Colonic mucosa (tissue), 4 donors: ENCODE results near the gene CYP4F3. TPM values are rescaled to one million over a fixed set of nuclear protein-coding genes. Genes with fewer than 3 reads are reported as not detected.
"Not testable (repeated sequence)": the region's sequence is repeated elsewhere in the genome, so short reads cannot be mapped to it uniquely, and the experiment has no call there.

Experiments
- DNase-seq: peaks from one replicate; pipeline ENCODE4 v3.0.0-alpha.2; 2020
- H3K27ac ChIP-seq: fragments of 200-600 bp; one replicate; pipeline ENCODE4 v1.8.0; 2021
- H3K27me3 ChIP-seq: fragments of 200-600 bp; one replicate; pipeline ENCODE4 v1.8.0; 2021
- H3K36me3 ChIP-seq: fragments of 200-600 bp; one replicate; pipeline ENCODE4 v1.8.0; 2021
- H3K4me1 ChIP-seq: fragments of 200-600 bp; one replicate; pipeline ENCODE4 v1.8.0; 2021; ENCODE audit warnings: mild to moderate bottlenecking
- H3K4me3 ChIP-seq: fragments of 200-600 bp; one replicate; pipeline ENCODE4 v1.8.0; 2021
- H3K9ac ChIP-seq, 2 donors: one replicate each; pipeline ENCODE4 v1.7.0; 2013; ENCODE audit warnings: control low read depth in 2 of 2, low read depth in 2 of 2, low read length in 2 of 2
- H3K9me3 ChIP-seq: fragments of 200-600 bp; one replicate; pipeline ENCODE4 v1.8.0; 2021
- intact Hi-C: fragments of 100-400 bp; cut with DNase I; formaldehyde crosslinking; loops from one replicate; pipeline ENCODE4 v1.14.1; 2022
- total RNA-seq, 2 donors: library from RNA; stranded (reverse); fragmentation: NEBNext Ultra II Directional in 1 of 2; extraction: Animal tissue kit (Norgen Biotek cat#: 25700) in 1 of 2; gene quantifications; one replicate each; pipeline ENCODE4 v1.2.1, GENCODE V29; 2021
- TF ChIP-seq, protein P1 (sequence below): fragments of 200-600 bp; IDR thresholded peaks from one replicate; pipeline ENCODE4 v1.8.0; 2022; ENCODE audit warnings: antibody characterized with exemption, mild to moderate bottlenecking
- donor health status: healthy.
- donor health status: DM: no; HTN: no; CAD: no.
- donor health status: DM: no; HTN: no; CAD: no.

Gene CYP4F3
- total RNA-seq, 2 donors from 2014 or later: 7.8 to 8.3 TPM

DNA sequence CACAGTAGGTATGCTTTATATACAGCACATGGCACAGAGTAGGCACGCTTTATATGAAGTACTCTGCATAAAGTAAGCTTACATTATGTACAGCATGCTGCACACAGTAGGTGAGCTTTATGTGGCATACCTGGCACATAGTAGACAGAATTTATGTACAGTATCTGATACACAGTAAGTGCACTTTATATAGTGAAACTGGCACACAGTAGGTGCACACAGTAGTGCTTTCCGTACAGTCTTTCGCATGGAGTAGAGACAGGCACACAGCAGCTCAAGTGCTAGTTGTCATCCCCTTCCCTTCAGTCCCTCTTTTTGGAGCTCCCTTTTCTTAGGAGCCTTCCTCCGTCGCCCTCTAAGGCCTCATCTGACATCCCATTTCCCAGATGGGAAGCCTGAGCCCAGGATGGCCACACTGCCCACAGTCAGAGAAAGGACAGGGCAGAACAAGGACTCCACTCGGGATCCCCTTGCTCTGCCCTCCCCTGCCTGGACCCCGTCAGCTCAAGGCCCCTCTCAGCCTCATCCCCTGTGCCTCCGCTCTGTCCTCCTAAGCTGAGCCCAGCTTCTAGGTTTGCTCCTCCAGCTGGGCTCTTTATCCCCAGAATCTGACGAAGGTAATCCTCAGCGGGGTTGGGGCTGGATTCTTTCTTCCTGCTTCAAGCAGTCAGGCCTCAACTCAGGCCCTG, 31.3 kb downstream of the CYP4F3 start:
- intact Hi-C loops: no loop called here
- Histone ChIP-seq H3K4me1 (peaks cover 3% of the 10 kb centered on the region), H3K4me3 (no peak overlapping the region), H3K36me3 (no peaks in the 10 kb centered on the region), H3K9ac (peak overlapping the region; percentile 60 to 71), H3K9me3 (no peaks in the 10 kb centered on the region), H3K27me3 (no peaks in the 10 kb centered on the region), H3K27ac (peak overlapping the region; percentile 81)
- no peak for DNase-seq
- TF ChIP-seq, protein P1, sequence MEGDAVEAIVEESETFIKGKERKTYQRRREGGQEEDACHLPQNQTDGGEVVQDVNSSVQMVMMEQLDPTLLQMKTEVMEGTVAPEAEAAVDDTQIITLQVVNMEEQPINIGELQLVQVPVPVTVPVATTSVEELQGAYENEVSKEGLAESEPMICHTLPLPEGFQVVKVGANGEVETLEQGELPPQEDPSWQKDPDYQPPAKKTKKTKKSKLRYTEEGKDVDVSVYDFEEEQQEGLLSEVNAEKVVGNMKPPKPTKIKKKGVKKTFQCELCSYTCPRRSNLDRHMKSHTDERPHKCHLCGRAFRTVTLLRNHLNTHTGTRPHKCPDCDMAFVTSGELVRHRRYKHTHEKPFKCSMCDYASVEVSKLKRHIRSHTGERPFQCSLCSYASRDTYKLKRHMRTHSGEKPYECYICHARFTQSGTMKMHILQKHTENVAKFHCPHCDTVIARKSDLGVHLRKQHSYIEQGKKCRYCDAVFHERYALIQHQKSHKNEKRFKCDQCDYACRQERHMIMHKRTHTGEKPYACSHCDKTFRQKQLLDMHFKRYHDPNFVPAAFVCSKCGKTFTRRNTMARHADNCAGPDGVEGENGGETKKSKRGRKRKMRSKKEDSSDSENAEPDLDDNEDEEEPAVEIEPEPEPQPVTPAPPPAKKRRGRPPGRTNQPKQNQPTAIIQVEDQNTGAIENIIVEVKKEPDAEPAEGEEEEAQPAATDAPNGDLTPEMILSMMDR: no peak

DNA sequence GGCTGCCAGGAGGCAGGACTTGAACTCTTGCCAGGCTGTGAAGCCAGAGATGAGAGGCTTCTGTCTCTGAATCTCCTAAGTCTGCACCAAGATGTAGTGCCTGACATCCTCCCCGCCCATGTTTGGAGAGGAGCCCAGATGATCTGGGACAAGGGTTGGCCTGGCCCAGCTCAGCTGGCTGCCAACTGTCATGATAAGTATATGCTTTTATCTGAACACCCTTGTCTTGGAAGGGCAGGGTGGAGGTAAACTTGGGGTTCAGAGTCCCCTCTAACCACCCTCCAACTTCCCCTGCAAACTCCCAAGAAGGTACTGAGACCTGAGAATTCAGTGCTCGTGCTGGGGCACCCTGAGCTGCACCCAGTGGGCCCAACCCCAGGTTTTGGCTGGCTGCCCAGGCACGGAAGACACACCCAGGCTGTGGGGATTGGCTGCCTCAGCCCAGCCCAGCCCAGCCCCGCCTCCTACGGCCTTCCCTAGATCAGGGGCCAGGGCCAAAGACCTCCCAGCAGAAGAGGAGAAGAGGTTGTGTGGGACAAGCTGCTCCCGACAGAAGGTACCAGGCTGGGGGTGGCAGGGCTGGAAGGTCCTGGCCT, 32.0 kb downstream of the CYP4F3 start, which contains the start of gene CYP4F12:
Gene CYP4F12 (plus strand): TSS at position 508 of the 596 bp plus-strand sequence. CDS start 443 bp downstream, outside the sequence.
- H3K27me3 ChIP-seq: no peaks in the 10 kb centered on the region
- DNase-seq: peak; percentile 97
- peak within 1 kb of the TSS; percentile 60 to 71 for H3K9ac ChIP-seq

DNA sequence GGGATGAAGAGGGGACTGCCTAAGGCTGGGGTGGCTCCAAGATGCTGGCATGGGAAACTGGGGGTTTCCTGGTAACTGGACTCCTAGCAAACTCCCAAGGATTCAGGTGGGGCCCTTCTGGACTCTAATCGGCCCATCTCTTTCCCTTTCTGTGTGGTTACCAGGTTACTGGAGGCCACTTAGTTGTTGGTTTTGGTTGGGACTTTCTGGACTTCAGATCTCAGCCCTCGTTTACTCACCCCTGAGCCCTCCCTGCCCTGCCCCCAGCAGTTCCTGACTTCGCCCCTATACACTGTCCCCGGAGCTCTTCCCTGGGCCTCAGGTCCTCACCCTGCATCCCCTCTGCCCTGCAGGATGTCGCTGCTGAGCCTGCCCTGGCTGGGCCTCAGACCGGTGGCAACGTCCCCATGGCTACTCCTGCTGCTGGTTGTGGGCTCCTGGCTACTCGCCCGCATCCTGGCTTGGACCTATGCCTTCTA, 32.5 kb downstream of the CYP4F3 start:
- Histone ChIP-seq H3K9me3 (no peaks in the 10 kb centered on the region), H3K36me3 (no peaks in the 10 kb centered on the region), H3K4me1 (peaks cover 3% of the 10 kb centered on the region), H3K27ac (peak overlapping the region; percentile 81), H3K4me3 (peak overlapping the region; percentile 20), H3K9ac (peak overlapping the region; percentile 54), H3K27me3 (no peaks in the 10 kb centered on the region)
- intact Hi-C loops: no loop called here
- TF ChIP-seq, protein P1: no peak
- DNase-seq: peak; percentile 60

More for the DNA sequence above, 32.0 kb downstream of the CYP4F3 start, which contains the start of gene CYP4F12:
- Histone ChIP-seq H3K4me3 (peak within 1 kb of the TSS; percentile 20), H3K36me3 (no peaks in the 10 kb centered on the region), H3K27ac (peak within 1 kb of the TSS; percentile 81), H3K9me3 (no peaks in the 10 kb centered on the region), H3K4me1 (peaks cover 3% of the 10 kb centered on the region)
- intact Hi-C loops: no loop called here
- TF ChIP-seq, protein P1: no peak

DNA sequence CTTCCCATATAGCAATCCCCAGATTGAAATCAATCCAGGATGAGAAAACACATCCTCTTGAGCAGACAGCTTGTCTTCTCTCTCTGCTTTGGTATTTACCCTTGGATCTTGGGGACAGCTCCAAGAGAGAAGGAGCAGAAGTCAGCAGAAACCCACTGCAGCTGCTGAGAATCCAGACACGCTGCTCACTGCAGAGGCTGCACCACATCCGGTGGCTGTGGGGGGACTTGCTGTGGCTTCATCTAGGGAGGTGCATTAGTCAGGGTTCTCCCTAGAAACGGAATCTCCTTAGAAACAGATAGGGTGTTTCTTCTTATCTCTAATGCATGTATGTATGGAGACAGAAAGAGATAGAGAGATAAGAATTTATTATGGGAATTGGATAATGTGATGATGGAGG, 34.9 kb downstream of the CYP4F3 start:
- DNase-seq: no peak
- TF ChIP-seq, protein P1: no peak
- intact Hi-C loops: no loop called here
- Histone ChIP-seq H3K4me1 (peaks cover 3% of the 10 kb centered on the region), H3K27ac (no peak overlapping the region), H3K4me3 (no peak overlapping the region), H3K36me3 (no peaks in the 10 kb centered on the region), H3K27me3 (no peaks in the 10 kb centered on the region), H3K9ac (no peak overlapping the region), H3K9me3 (no peaks in the 10 kb centered on the region)

DNA sequence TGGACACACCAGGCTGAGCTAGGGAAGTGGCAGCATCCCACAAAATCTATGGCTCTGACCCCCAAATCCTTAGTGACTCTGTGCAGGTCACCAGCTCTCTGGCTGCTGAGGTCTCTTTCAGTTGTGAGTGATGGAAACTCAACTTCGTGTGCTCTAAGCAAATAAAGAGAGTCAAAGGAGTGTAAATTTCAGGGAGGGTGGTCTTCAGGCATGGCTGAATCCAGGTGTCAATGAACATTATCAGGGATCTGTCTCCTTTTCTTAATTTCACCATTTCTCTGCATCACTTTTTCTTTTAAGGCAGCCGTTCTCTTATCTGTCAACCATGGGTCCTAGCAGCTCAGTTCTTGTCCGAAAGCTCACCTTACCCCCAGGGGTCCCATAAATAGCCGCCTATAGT, 38.4 kb downstream of the CYP4F3 start:
- TF ChIP-seq, protein P1: no peak
- intact Hi-C loops: loop anchor here (2.0 kb wide), 1 partner anchor 18 kb away; no protein-coding TSS in a partner anchor
- no peaks in the 10 kb centered on the region for H3K36me3 ChIP-seq
- no peak overlapping the region for H3K4me3 ChIP-seq
- no peaks in the 10 kb centered on the region for H3K9me3 ChIP-seq
- no peaks in the 10 kb centered on the region for H3K27me3 ChIP-seq
- H3K4me1 ChIP-seq: no peaks in the 10 kb centered on the region
- no peak for DNase-seq
- H3K9ac ChIP-seq: no peak overlapping the region
- H3K27ac ChIP-seq: no peak overlapping the region

DNA sequence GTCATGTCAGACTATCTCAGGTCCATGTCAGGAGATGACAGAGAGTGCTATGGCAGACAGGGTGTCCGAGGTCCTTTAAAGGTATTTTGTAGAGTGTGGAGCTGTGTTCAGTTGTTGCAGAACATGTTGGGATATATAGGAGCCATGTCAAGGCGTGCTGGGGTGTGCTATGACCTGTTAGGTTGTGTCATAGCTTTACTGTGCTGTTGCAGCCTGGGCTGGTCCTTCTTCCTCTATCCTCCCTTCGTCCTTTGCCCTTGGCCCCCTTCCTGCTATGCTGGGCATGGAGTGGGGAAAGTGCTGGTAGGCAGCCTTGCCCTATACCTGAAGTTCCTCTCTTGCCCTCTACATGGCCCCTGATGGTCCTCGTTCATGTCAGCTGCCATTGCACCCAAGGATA, 39.2 kb downstream of the CYP4F3 start:
- not testable (repeated sequence) for H3K4me3 ChIP-seq, H3K36me3 ChIP-seq, H3K27me3 ChIP-seq, H3K9ac ChIP-seq, H3K9me3 ChIP-seq, H3K4me1 ChIP-seq, DNase-seq, H3K27ac ChIP-seq
- intact Hi-C loops: loop anchor here (2.0 kb wide), 1 partner anchor 17 kb away; no protein-coding TSS in a partner anchor
